GM10266 (cell line): ENCODE results near the gene FAM53B.

Experiments
- DNase-seq: peaks from one replicate; pipeline ENCODE4 v3.0.0; 2012; ENCODE audit errors: extremely low spot score
- TF ChIP-seq, protein P1 (sequence below): IDR thresholded peaks from 2 replicates; pipeline ENCODE4 v1.5.1; 2012; ENCODE audit warnings: mild to moderate bottlenecking, low read depth; ENCODE audit not compliant: control insufficient read depth, insufficient read depth; ENCODE audit errors: missing control alignments

Gene FAM53B

GRCh38 chr10:124697443-124697836 is 46.7 kb downstream of the FAM53B start:
- TF ChIP-seq, protein P1, sequence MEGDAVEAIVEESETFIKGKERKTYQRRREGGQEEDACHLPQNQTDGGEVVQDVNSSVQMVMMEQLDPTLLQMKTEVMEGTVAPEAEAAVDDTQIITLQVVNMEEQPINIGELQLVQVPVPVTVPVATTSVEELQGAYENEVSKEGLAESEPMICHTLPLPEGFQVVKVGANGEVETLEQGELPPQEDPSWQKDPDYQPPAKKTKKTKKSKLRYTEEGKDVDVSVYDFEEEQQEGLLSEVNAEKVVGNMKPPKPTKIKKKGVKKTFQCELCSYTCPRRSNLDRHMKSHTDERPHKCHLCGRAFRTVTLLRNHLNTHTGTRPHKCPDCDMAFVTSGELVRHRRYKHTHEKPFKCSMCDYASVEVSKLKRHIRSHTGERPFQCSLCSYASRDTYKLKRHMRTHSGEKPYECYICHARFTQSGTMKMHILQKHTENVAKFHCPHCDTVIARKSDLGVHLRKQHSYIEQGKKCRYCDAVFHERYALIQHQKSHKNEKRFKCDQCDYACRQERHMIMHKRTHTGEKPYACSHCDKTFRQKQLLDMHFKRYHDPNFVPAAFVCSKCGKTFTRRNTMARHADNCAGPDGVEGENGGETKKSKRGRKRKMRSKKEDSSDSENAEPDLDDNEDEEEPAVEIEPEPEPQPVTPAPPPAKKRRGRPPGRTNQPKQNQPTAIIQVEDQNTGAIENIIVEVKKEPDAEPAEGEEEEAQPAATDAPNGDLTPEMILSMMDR, result no peak
- no peak for DNase-seq

DNA sequence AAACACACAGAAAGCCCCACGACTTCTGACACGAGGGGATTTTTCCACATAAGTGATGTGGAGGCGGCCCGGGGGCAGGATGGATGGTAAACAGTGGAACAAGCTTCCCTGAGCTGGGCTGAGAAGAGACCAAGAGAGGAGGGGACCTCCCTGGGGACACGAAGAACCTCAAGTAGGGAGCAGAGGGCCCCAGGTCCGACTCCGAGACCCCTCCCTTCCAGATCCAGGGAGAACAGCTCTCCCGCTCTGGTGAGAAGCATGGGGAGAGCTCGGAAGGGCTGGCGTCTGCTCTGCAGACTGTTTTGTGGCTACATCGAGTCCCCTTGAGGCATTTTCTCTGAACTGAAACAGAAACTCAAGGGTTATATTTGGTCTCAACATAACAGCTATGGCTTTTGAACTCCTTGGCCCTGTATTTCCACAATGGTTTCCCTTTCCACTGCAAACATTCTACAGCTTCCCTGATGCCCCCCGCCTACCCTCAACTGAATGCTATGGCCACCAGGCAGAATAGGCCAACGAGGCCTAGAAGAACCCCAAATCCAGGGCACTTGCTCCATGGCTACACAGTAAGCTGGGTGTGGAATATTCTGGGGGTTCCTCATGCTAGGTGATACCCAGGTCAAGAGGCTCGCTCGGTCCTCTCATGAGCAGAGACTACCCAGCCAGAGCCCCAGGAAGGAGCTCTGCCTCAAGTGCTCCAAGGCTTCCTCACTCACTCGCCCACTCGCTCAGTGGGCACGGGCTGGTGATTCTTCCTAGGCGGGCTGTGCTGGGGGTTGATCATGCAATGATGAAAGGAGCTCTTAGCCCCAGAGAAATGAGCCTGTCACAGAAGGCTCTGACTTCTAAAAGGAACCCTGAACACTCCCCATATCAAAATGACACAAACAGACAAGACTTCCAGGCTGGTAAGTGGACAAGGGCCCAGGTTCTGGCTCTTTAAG is 47.5 kb downstream of the FAM53B start:
- DNase-seq, result peak; percentile 78
- TF ChIP-seq, protein P1, result no peak

GRCh38 chr10:124695259-124695658 is 48.9 kb downstream of the FAM53B start:
- TF ChIP-seq, protein P1, result no peak
- no peak for DNase-seq

DNA sequence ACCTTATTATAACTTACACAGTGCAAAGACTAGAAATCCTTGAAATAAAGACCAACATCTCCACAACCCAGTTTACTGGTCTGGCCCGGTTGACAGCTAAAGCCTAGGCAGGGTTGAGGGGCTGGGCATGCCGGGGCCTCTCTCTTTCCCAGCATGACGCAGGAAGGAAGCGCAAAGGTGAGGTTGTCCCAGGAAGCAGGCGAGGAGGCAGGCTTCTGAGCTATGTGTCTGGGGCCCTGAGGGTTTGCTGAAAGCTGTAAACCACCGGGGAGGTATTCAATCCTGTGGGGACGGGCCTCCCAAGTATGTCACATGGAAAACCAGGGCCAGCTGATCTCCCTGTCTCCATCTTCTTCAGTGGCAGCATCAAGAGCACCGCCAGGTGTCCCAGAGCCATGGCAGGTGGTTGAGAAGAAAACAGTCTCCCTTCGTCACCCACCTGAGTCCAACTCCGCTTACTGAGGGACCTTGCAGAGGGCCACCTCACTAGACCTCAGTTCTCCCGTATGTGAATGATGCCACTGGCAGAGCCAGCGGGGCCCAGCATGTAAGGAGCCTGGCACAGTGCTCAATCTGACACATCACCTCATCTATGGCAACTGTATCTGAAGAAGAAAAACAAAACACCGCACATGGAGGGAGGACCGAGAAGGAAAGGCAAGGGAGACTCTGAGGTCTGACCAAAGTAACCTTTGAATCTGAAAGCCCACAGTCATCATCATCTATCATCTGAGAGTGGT is 49.5 kb downstream of the FAM53B start:
- TF ChIP-seq, protein P1, result no peak
- no peak for DNase-seq

GRCh38 chr10:124693801-124694416 is 50.3 kb downstream of the FAM53B start:
- no peak for DNase-seq
- TF ChIP-seq, protein P1, result no peak

DNA sequence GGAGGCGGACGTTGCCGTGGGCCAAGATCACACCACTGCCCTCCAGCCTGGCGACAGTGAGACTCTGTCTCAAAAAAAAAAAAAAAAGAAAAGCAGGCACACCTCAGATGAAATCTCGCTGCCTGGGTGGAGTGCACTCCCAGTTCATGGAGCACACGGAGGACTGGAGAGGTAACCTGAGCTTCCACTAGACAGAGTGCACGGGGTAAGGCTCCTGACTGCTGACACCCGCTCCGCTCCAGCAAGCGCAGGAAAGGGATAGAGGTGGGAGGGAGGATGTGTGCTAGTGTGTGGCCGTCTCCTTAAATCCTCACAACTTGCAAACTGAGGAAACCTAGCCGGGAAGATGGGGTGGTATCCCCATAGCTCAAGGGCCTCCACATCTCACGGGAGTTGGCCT is 50.8 kb downstream of the FAM53B start:
- DNase-seq, result no peak
- TF ChIP-seq, protein P1, result no peak
